Skeletal muscle tissue (tissue), 4 donors: ENCODE data around the gene GPR55. TPM values are rescaled to one million over a fixed set of nuclear protein-coding genes. Genes with fewer than 3 reads are reported as not detected.

Experiments used
- H3K27ac ChIP-seq: one replicate; pipeline ENCODE4 v1.7.0; 2013; ENCODE audit warnings: mild to moderate bottlenecking, low read depth, low read length, inconsistent platforms
- H3K27me3 ChIP-seq, 3 donors: one replicate each; pipeline ENCODE4 v1.7.0; 2013; ENCODE audit warnings: low read length in 3 of 3; ENCODE audit not compliant: control insufficient read depth in 3 of 3, insufficient read depth in 3 of 3
- H3K36me3 ChIP-seq, 3 donors: one replicate each; pipeline ENCODE4 v1.7.0; 2013; ENCODE audit warnings: low read length in 3 of 3; ENCODE audit not compliant: control insufficient read depth in 3 of 3, insufficient read depth in 3 of 3
- H3K4me1 ChIP-seq, 3 donors: one replicate each; pipeline ENCODE4 v1.7.0; 2013; ENCODE audit warnings: low read length in 3 of 3, mild to moderate bottlenecking in 3 of 3; ENCODE audit not compliant: control insufficient read depth in 3 of 3, insufficient read depth in 3 of 3
- H3K4me3 ChIP-seq, 3 donors: one replicate each; pipeline ENCODE4 v1.7.0; 2013; ENCODE audit warnings: low read length in 3 of 3
- H3K9ac ChIP-seq, 3 donors: one replicate each; pipeline ENCODE4 v1.7.0; 2013; ENCODE audit warnings: low read length in 3 of 3, mild to moderate bottlenecking in 3 of 3, moderate library complexity in 2 of 3, low read depth in 1 of 3
- H3K9me3 ChIP-seq, 3 donors: one replicate each; pipeline ENCODE4 v1.7.0; 2013; ENCODE audit warnings: low read length in 3 of 3; ENCODE audit not compliant: control insufficient read depth in 3 of 3
- total RNA-seq: library from RNA; depleted of rRNA; stranded (reverse); fragments of >200 nt; gene quantifications from one replicate; pipeline ENCODE4 v1.2.3, GENCODE V29; 2014
- donor health status: Osteomylitis.

GPR55 gene
- total RNA-seq, 1 donor from 2014 or later = not detected

DNA sequence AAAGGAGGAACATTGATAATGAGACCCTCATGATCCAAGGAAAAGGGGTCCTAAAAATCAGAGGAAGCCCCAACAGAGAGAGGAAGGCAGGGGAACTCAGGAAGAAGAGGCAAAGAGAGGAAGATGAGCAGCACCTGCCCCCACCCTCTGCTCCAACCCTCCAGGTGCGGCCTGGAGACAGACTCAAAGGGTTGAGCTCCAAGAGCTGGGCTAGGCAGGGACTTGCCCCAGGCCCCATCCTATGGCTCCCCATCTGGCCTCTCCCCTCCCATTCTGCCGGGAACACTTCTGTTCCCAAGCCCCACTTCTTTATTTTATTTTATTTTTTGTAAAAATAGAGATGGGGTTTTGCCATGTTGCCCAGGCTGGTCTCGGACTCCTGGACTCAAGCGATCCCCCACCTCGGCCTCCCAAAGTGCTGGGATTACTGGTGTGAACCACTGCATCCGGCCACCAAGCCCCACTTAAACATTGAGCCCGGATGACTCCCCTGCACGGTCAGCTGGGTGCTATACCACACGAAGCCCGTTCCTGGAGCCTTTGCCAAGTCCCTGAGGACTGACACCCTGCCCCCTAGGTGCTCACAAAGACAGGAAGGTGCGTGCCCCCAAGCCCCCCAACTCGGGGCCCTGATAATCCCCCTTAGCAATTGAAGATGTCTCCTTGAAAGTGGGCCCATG lies 3.8 kb upstream of the GPR55 start:
- Histone ChIP-seq H3K4me1 (peaks cover 2 to 6% (median 2%) of the 10 kb centered on the region in 3 donors), H3K4me3 (no peak overlapping the region), H3K27ac (no peak overlapping the region), H3K9ac (no peak overlapping the region), H3K36me3 (no peaks in the 10 kb centered on the region), H3K9me3 (no peaks in the 10 kb centered on the region), H3K27me3 (peaks cover 0 to 23% (median 9%) of the 10 kb centered on the region in 3 donors)

DNA sequence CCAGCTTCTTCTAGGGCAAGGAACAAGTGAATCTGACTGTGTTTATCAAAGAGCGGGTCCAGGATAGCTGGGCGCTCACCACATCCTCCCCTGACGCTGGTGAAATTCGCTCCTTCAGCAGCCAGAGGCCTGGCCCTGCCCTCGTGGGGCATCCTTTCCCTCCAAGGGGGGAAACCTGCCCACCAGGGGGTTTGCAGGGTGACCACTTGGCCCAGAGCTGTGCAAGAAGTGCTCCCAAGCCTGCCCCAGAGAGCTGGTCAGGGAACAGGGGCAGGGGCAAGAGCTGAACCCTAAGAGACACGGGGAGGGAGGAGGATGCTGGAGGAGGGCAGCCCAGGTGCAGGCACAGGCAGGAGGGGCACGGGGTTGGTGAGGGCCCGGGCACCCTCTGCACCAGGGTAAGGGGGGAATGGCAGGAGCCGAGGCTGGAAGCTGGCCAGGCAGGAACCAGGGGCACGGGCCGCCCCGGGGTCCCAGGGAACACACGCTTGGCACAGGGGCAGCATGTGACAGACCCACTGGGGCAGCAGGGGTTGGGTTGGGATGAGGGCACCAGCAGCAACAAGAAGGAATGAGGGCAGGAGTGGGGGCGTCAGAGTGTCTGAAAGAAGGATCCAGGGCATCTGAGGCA lies 2.8 kb upstream of the GPR55 start:
- H3K27ac ChIP-seq = no peak overlapping the region
- no peak overlapping the region for H3K4me3 ChIP-seq
- H3K9ac ChIP-seq = no peak overlapping the region
- H3K4me1 ChIP-seq = peaks cover 2 to 5% (median 2%) of the 10 kb centered on the region in 3 donors
- no peaks in the 10 kb centered on the region for H3K9me3 ChIP-seq
- peaks cover 0 to 25% (median 12%) of the 10 kb centered on the region in 3 donors for H3K27me3 ChIP-seq
- no peaks in the 10 kb centered on the region for H3K36me3 ChIP-seq

DNA sequence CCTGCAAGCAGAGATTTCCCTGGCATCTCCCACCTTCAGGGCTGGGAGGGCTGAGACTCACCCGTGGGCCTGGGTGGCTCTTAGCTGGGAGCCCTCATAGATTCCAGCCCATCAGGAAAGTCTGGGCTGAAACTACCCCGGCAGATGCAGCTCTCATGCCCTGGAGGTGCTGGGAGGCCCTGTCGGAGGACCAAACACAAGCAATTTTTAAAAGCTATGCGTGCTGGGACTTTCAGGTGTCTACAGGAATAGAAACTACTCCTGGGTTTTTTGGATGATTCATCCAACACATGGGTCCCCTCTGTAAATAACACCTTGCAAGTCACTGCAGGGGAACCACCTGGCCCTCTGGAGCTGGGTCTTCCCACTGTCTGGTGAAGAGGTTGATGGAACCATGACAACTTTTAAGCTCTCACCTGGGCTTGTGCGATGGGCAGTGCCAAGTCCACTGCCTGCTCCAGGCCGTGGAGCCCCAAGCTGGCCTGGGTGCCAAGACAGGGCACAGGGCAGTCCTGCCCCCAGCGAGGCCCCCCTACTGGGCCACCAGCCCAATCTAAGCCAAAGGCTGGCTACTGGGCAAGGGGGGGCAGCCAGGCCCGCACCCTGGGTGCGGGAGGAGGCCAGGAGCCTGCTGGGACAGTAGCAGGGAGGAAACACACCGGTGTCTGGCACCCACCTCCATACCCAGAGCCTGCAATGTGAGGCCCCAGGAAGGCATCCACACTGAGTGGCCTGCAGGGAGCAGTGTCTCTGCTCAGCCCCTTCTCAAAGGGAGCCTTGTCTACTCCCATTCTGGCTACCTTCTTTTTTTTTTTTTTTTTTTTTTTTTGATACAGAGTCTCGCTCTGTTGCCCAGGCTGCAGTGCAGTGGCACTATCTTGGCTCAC lies 1.1 kb upstream of the GPR55 start:
- H3K4me3 ChIP-seq = no peak overlapping the region
- no peak overlapping the region for H3K9ac ChIP-seq
- peaks cover 0 to 28% (median 10%) of the 10 kb centered on the region in 3 donors for H3K27me3 ChIP-seq
- no peaks in the 10 kb centered on the region for H3K4me1 ChIP-seq
- H3K36me3 ChIP-seq = no peaks in the 10 kb centered on the region
- no peaks in the 10 kb centered on the region for H3K9me3 ChIP-seq
- no peak overlapping the region for H3K27ac ChIP-seq

DNA sequence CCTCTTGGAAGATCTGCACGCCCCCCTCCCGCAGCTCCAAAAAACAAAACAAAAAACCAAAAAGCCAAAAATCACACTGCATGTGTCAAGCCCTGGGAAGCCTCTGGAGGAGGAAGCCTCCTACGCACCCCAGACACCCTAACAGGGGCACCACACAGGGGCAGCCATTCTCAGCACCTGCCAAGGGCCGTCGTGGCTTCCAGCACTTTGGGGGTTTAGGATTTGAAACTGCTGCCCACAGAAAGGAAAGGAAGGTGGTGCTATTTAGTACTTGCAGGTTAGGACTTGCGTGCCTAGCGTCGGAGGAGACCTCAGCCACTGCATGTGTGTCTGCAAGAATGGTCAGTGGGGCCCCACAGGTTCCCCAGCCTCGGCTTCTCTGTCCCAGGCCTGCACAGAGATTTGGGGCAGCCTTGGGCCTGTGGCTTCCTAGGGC lies 419 bp upstream of the GPR55 start:
- no peaks in the 10 kb centered on the region for H3K9me3 ChIP-seq

DNA sequence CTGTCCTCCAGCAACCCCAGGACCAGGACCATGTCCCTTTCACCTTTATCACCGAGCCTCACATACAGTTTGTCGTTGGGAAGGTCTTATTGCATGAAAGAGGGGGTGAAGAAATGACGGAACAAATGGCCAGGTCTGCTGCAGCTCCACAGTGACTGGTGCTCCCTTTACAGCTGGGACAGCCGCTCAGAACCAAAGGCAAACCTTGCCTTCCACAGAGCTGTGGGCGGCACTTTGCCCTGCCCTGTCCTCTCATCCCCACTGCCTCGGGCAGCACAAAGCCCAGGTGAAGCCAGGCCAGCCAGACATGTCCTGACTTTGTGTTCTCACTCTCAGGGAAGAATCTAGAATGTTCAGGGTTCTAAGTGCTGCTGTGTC lies 961 bp downstream of the GPR55 start:
- H3K9ac ChIP-seq = no peak overlapping the region
- no peak overlapping the region for H3K27ac ChIP-seq
- H3K36me3 ChIP-seq = no peaks in the 10 kb centered on the region
- no peaks in the 10 kb centered on the region for H3K4me1 ChIP-seq
- H3K9me3 ChIP-seq = no peaks in the 10 kb centered on the region
- H3K27me3 ChIP-seq = peaks cover 0 to 28% (median 10%) of the 10 kb centered on the region in 3 donors
- H3K4me3 ChIP-seq = no peak overlapping the region

More for the DNA sequence above, 419 bp upstream of the GPR55 start:
- no peak overlapping the region for H3K27ac ChIP-seq
- H3K27me3 ChIP-seq = peaks cover 0 to 28% (median 10%) of the 10 kb centered on the region in 3 donors
- no peaks in the 10 kb centered on the region for H3K36me3 ChIP-seq
- no peak overlapping the region for H3K9ac ChIP-seq
- no peak overlapping the region for H3K4me3 ChIP-seq
- H3K4me1 ChIP-seq = no peaks in the 10 kb centered on the region

DNA sequence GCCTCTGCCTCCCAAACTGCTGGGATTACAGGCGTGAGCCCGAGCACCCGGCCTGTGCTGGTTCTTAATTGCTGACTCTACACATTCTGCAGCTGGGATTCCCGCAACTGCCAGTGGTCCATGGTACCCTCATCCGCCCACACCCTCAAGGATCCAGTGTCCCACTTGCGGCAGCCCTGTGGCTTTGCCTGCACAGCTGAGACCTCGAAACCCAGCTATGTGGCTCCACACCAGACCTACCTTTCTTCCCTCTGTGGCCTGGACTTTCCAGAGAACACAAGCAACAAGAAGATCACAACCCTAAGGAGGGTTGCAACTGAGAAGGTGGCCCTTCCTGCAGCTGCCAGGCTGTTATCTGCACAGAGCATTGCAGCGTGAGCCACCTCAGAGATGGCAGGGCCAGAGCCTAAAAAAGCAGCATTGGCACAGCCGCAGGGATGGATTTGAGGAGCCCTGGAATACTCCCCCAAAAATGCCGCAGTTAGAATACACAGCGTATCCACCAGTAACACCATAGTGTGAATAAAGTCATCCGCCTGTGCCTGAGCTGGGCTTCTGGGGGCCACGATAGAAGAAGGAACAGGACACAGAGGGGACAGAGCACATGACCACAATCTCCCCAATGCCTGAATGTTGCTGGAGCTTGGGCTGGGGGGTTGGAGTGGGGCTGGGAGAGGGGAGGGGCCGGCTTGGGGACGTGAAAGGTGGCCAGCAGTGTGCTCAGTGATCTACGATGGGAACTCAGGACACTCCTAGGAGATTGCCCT lies 1.9 kb downstream of the GPR55 start:
- Histone ChIP-seq H3K27ac (no peak overlapping the region), H3K36me3 (no peaks in the 10 kb centered on the region), H3K4me1 (no peaks in the 10 kb centered on the region), H3K4me3 (no peak overlapping the region), H3K9me3 (no peaks in the 10 kb centered on the region), H3K9ac (no peak overlapping the region), H3K27me3 (peaks cover 0 to 24% (median 10%) of the 10 kb centered on the region in 3 donors)

DNA sequence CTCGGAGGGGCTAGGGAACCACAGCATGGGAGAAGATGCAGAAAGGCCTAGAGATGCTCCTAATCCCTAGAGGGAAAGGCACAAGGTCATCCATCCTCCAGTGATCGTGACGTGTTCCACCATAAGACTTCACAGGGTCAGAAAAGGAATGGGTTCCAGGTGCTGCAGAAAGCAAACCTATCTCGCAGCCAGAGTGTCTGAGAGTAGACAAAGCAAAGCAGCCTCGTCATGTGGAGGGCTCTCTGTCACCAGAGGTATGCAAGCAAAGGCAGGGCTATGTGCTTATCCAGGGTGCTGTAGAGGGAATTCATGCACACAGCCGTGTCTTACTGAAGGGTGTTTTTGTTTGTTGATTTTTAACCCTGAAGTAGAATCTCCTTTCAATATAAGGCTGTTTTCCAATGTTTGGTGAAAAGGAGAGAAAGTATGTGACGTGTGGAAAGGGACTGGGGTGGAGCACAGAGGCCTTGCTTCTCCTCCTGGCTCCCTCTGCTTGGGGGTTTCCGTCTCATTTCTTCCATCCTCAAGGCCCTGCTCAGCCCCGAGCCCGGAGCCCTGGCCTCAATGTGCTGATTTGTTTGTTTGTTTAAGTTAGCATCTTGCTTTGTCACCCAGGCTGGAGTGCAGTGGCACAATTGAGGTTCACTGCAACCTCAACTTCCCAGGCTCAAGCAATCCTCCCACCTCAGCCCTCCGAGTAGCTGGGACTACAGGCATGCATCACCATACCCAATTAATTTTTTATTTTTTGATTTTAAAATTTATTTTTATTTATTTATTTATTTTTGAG lies 3.0 kb downstream of the GPR55 start:
- H3K4me3 ChIP-seq = no peak overlapping the region
- peaks cover 0 to 19% (median 10%) of the 10 kb centered on the region in 3 donors for H3K27me3 ChIP-seq

DNA sequence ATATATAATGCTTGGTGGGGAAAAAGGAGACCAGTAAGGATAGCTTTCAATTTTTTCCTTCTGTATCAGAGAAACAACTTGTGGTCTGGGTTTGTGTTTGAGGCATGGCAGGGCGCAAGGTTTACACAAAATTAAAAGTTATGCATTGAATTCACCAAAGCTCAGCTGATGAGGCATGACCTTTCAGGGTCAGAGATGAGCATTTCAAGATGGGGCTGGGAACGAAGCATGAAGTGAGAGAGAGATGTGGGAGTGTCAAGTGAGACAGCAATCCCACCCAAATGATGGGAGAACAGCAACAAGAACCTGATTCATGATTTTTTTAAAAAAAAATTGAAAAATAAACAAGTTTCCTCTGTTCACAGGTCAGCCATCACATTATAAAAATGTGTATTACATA lies 4.9 kb downstream of the GPR55 start:
- Histone ChIP-seq H3K4me1 (no peaks in the 10 kb centered on the region), H3K9ac (no peak overlapping the region), H3K9me3 (no peaks in the 10 kb centered on the region), H3K27ac (no peak overlapping the region), H3K4me3 (no peak overlapping the region), H3K36me3 (no peaks in the 10 kb centered on the region), H3K27me3 (peaks cover 0 to 19% (median 10%) of the 10 kb centered on the region in 3 donors)

More for the DNA sequence above, 3.0 kb downstream of the GPR55 start:
- Histone ChIP-seq H3K9ac (no peak overlapping the region), H3K4me1 (no peaks in the 10 kb centered on the region), H3K36me3 (no peaks in the 10 kb centered on the region), H3K9me3 (no peaks in the 10 kb centered on the region), H3K27ac (no peak overlapping the region)

DNA sequence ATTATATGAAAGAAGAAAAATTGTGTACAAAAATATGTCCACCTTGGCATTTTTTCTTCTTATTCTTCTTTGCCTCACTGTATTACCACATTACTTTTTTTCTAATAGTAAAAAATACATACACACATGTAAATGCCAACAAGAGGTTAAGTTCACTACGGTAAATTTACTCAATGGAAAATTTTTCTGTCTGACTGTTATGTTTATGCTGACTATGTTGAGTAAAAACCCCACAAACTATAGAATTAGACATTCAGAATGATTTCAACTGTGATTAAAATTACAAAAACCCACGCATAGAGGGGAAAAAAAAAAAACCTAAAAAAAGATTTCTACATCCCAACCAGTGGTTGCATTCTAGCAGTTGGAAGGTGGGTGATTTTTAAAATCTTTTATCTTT lies 5.4 kb downstream of the GPR55 start:
- H3K9ac ChIP-seq = no peak overlapping the region
- H3K27ac ChIP-seq = no peak overlapping the region
- H3K4me1 ChIP-seq = no peaks in the 10 kb centered on the region
- no peak overlapping the region for H3K4me3 ChIP-seq
- no peaks in the 10 kb centered on the region for H3K36me3 ChIP-seq
- H3K9me3 ChIP-seq = no peaks in the 10 kb centered on the region
- peaks cover 0 to 24% (median 6%) of the 10 kb centered on the region in 3 donors for H3K27me3 ChIP-seq
